A673 (cell line): ENCODE data around the gene TTPAL. TPM values are rescaled to one million over a fixed set of nuclear protein-coding genes. Genes with fewer than 3 reads are reported as not detected.

ENCODE experiments used
- BruUV-seq: library from RNA; stranded (reverse); fragments of 400-500 nt; replicated peaks from 2 replicates; lab custom pipeline; 2021; lab: Mats Ljungman, UMichigan
- CTCF ChIA-PET: fragments of 300-600 bp; sonication (Branson Sonifier 250); formaldehyde crosslinking; loops from one replicate; lab custom pipeline; 2022; ENCODE audit warnings: antibody characterized with exemption; lab: Charles Lee
- POLR2A ChIA-PET: fragments of 300-600 bp; sonication (Branson Sonifier 250); formaldehyde crosslinking; loops from one replicate; lab custom pipeline; 2022; ENCODE audit warnings: antibody characterized with exemption; ENCODE audit not compliant: low non-redundant PET; lab: Charles Lee
- DNase-seq: peaks from one replicate; pipeline ENCODE4 v3.0.0-alpha.2; 2015; ENCODE audit warnings: low spot score
- H3K27ac ChIP-seq: fragments of 200-600 bp; sonication (generic); 2 replicates; pipeline ENCODE4 v1.5.1; 2016; ENCODE audit warnings: mixed run types, low read depth, mild to moderate bottlenecking, mixed read lengths, antibody characterized with exemption, low read length; ENCODE audit not compliant: poor library complexity, severe bottlenecking
- H3K27me3 ChIP-seq: fragments of 200-600 bp; sonication (generic); replicated peaks from 2 replicates; pipeline ENCODE4 v1.6.1; 2017; ENCODE audit warnings: mixed run types, low read depth, mild to moderate bottlenecking, mixed read lengths, antibody characterized with exemption, low read length; ENCODE audit not compliant: insufficient read depth, poor library complexity
- H3K36me3 ChIP-seq: fragments of 200-600 bp; sonication (generic); 2 replicates; pipeline ENCODE4 v1.6.1; 2016; ENCODE audit warnings: mixed run types, mild to moderate bottlenecking, mixed read lengths, antibody characterized with exemption, low read length; ENCODE audit not compliant: insufficient read depth, poor library complexity, severe bottlenecking
- H3K4me1 ChIP-seq: fragments of 200-600 bp; sonication (generic); 2 replicates; pipeline ENCODE4 v1.6.1; 2017; ENCODE audit warnings: mixed run types, mild to moderate bottlenecking, mixed read lengths, antibody characterized with exemption, low read length; ENCODE audit not compliant: insufficient read depth, poor library complexity, severe bottlenecking
- H3K4me3 ChIP-seq: fragments of 200-600 bp; sonication (generic); 2 replicates; pipeline ENCODE4 v1.5.1; 2016; ENCODE audit warnings: low read depth, mixed run types, mild to moderate bottlenecking, mixed read lengths, low read length; ENCODE audit not compliant: poor library complexity, severe bottlenecking
- H3K9me3 ChIP-seq: fragments of 200-600 bp; sonication (generic); 2 replicates; pipeline ENCODE4 v1.6.1; 2016; ENCODE audit warnings: mixed run types, low read depth, mild to moderate bottlenecking, mixed read lengths, antibody characterized with exemption, low read length; ENCODE audit not compliant: poor library complexity, severe bottlenecking
- EZH2 ChIP-seq: fragments of 200-600 bp; sonication (generic); IDR thresholded peaks from 2 replicates; pipeline ENCODE4 v1.6.1; 2017; ENCODE audit warnings: borderline replicate concordance, low read depth, mild to moderate bottlenecking, mixed read lengths, antibody characterized with exemption, low read length; ENCODE audit not compliant: poor library complexity, severe bottlenecking
- intact Hi-C: fragments of 100-400 bp; cut with micrococcal nuclease; formaldehyde crosslinking; loops from one replicate; pipeline ENCODE4 v1.10.0; 2022; ENCODE audit not compliant: unreplicated experiment
- total RNA-seq: library from RNA; stranded (reverse); gene quantifications from 2 replicates; pipeline ENCODE4 v1.2.3, GENCODE V29; 2021
- TF ChIP-seq, protein P1 (sequence below): fragments of 300-800, 200-600 bp; sonication (generic); conservative IDR thresholded peaks from 2 replicates; pipeline ENCODE4 v1.5.1; 2017; ENCODE audit warnings: low read depth, mild to moderate bottlenecking, antibody characterized with exemption, low read length, moderate library complexity, mixed read lengths

The TTPAL gene
- total RNA-seq, 1 experiment from 2014 or later = 14.6 TPM

DNA sequence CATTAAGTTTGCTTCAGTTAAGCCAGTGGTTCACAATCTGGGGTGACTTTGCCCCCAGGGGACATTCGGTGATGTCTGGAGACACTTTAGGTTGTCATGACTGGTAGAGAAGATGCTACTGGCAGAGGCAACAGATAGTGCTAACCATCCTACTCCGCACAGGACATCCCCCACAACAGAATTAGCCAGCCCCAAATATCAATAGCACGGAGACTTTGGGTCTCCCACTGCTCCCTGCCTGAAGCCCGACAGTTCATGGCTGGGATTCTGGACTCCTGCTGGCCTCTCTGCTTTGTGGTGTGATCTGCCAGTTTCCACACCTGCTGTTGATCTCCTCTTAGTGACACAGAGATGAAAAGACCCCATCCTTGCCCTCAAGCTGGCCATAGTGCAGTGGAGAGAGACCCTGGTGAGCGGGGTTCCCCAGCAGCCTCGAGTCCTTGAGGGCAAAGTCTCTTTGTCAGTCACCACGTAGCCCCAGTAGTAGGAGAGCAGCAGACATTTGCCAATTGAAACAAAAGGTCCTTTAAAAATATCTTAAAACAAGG, 24.7 kb upstream of the TTPAL start:
- intact Hi-C loops = no loop called here
- BruUV-seq = no TSS peak
- ChIA-PET CTCF (no interaction called here), POLR2A (no interaction called here)
- no peaks in the 10 kb centered on the region for H3K27me3 ChIP-seq
- no peak overlapping the region for H3K27ac ChIP-seq
- no peaks in the 10 kb centered on the region for H3K36me3 ChIP-seq
- TF ChIP-seq, protein P1, sequence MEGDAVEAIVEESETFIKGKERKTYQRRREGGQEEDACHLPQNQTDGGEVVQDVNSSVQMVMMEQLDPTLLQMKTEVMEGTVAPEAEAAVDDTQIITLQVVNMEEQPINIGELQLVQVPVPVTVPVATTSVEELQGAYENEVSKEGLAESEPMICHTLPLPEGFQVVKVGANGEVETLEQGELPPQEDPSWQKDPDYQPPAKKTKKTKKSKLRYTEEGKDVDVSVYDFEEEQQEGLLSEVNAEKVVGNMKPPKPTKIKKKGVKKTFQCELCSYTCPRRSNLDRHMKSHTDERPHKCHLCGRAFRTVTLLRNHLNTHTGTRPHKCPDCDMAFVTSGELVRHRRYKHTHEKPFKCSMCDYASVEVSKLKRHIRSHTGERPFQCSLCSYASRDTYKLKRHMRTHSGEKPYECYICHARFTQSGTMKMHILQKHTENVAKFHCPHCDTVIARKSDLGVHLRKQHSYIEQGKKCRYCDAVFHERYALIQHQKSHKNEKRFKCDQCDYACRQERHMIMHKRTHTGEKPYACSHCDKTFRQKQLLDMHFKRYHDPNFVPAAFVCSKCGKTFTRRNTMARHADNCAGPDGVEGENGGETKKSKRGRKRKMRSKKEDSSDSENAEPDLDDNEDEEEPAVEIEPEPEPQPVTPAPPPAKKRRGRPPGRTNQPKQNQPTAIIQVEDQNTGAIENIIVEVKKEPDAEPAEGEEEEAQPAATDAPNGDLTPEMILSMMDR = no peak
- no peak for TF ChIP-seq EZH2
- H3K4me3 ChIP-seq = no peak overlapping the region
- H3K4me1 ChIP-seq = no peaks in the 10 kb centered on the region
- DNase-seq = no peak
- no peaks in the 10 kb centered on the region for H3K9me3 ChIP-seq

DNA sequence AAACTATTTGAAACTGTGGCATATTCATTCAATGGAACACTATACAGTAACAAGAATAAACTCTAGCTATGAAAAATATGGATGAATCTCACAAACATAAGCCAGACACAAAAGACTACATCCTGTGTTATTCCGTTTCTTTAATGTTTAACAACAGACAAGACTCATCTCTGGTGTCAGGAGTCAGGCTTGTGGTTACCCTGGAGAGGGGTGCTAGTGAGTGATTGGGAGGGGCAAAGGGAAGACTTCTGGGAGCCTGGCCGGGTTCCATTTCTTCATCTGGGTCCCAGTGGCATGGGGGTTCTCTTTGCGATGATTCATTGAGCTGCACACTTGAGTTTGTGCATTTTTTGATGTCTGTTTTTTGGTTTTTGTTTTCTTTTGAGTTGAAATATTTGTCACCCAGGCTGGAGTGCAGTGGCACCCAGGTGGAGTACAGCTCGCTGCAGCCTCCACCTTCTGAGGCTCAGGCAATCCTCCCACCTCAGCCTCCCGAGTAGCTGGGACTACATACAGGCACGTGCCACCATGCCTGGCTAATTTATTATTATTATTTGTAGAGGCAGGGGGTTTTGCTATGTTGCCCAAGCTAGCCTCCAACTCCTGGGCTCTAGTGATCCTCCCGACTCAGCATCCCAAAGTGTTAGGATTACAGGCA, 21.2 kb upstream of the TTPAL start:
- DNase-seq = no peak
- no peaks in the 10 kb centered on the region for H3K4me1 ChIP-seq
- H3K27ac ChIP-seq = no peak overlapping the region
- H3K9me3 ChIP-seq = no peaks in the 10 kb centered on the region
- intact Hi-C loops = no loop called here
- ChIA-PET POLR2A (no interaction called here), CTCF (interaction anchor here (0.7 kb wide), 1 partner anchor 18 kb away, joined by 3 read pairs; no protein-coding TSS in a partner anchor)
- TF ChIP-seq, protein P1 = no peak
- no peak for TF ChIP-seq EZH2
- H3K4me3 ChIP-seq = no peak overlapping the region
- BruUV-seq = no TSS peak
- H3K36me3 ChIP-seq = no peaks in the 10 kb centered on the region
- no peaks in the 10 kb centered on the region for H3K27me3 ChIP-seq

DNA sequence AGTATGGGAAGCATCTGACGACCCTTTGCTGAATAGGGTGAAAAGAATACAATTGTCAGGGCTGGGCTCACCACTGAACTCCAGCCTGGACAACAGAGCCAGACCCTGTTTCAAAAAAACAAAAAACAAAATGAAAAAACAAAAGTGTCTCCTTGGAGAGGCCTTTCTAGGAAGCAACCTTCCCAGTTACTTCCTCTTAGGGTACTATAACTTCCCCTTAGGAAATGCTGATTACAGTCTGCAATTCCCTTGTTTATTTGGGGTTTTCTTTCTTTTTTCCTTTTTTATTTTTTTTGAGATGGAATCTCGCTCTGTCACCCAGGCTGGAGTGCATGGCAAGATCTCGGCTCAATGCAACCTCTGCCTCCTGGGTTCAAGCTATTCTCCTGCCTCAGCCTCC, 20.5 kb upstream of the TTPAL start:
- no peaks in the 10 kb centered on the region for H3K9me3 ChIP-seq

More for the DNA sequence above, 20.5 kb upstream of the TTPAL start:
- CTCF ChIA-PET = interaction anchor here (0.7 kb wide), 1 partner anchor 17 kb away, joined by 3 read pairs; no protein-coding TSS in a partner anchor
- TF ChIP-seq EZH2 = no peak
- TF ChIP-seq, protein P1 = no peak
- intact Hi-C loops = no loop called here
- Histone ChIP-seq H3K4me3 (no peak overlapping the region), H3K27ac (no peak overlapping the region), H3K36me3 (no peaks in the 10 kb centered on the region), H3K4me1 (no peaks in the 10 kb centered on the region), H3K27me3 (no peaks in the 10 kb centered on the region)
- no peak for DNase-seq
- no TSS peak for BruUV-seq
- POLR2A ChIA-PET = no interaction called here
